GM23338 (cell line): ENCODE data around the gene HERC2.

Experiments
- CREB1 ChIP-seq: fragments of 250-450 bp; sonication (Bioruptor Pico); IDR thresholded peaks from 2 replicates; pipeline ENCODE4 v1.5.0; 2020; ENCODE audit warnings: low read depth, mild to moderate bottlenecking, moderate library complexity
- EZH2 ChIP-seq: fragments of 200-600 bp; sonication (generic); IDR thresholded peaks from one replicate; pipeline ENCODE4 v1.8.0; 2017; ENCODE audit warnings: antibody characterized with exemption, mild to moderate bottlenecking, low read depth; ENCODE audit not compliant: unreplicated experiment
- EZH2phosphoT487 ChIP-seq: fragments of 200-600 bp; sonication (generic); IDR thresholded peaks from one replicate; pipeline ENCODE4 v1.8.1; 2018; ENCODE audit warnings: antibody characterized with exemption; ENCODE audit not compliant: unreplicated experiment
- JUNB ChIP-seq: IDR thresholded peaks from one replicate; pipeline ENCODE4 v1.6.1; 2016; ENCODE audit warnings: antibody characterized with exemption; ENCODE audit not compliant: unreplicated experiment
- NANOG ChIP-seq: IDR thresholded peaks from 2 replicates; pipeline ENCODE4 v1.6.1; 2016; ENCODE audit warnings: antibody characterized with exemption, borderline replicate concordance
- POLR2AphosphoS5 ChIP-seq: IDR thresholded peaks from 2 replicates; pipeline ENCODE4 v1.6.1; 2016; ENCODE audit warnings: antibody characterized with exemption, low read depth
- STAT1 ChIP-seq: IDR thresholded peaks from one replicate; pipeline ENCODE4 v1.6.1; 2016; ENCODE audit warnings: antibody characterized with exemption; ENCODE audit not compliant: unreplicated experiment
- ZNF114 ChIP-seq: fragments of 250-450 bp; sonication (Bioruptor Pico); IDR thresholded peaks from 2 replicates; pipeline ENCODE4 v1.5.0; 2020; ENCODE audit warnings: mild to moderate bottlenecking, moderate library complexity
- TF ChIP-seq, protein P1 (sequence below), 2 experiments: fragments of 200-600 bp in 1 of 2; sonication (generic) in 1 of 2; conservative IDR thresholded peaks; 2 replicates each; pipeline versions ENCODE4 v1.5.1 to v1.6.1; 2016 to 2017; ENCODE audit warnings: antibody characterized with exemption in 2 of 2, low read depth in 2 of 2, mild to moderate bottlenecking in 2 of 2, moderate library complexity in 1 of 2
- TF ChIP-seq, protein P2 (sequence below): IDR thresholded peaks from one replicate; pipeline ENCODE4 v1.6.1; 2018; ENCODE audit warnings: antibody characterized with exemption; ENCODE audit not compliant: unreplicated experiment
- TF ChIP-seq, protein P3 (sequence below): fragments of 250-450 bp; sonication (Bioruptor Pico); IDR thresholded peaks from 2 replicates; pipeline ENCODE4 v1.5.0; 2020; ENCODE audit warnings: mild to moderate bottlenecking, moderate library complexity

DNA sequence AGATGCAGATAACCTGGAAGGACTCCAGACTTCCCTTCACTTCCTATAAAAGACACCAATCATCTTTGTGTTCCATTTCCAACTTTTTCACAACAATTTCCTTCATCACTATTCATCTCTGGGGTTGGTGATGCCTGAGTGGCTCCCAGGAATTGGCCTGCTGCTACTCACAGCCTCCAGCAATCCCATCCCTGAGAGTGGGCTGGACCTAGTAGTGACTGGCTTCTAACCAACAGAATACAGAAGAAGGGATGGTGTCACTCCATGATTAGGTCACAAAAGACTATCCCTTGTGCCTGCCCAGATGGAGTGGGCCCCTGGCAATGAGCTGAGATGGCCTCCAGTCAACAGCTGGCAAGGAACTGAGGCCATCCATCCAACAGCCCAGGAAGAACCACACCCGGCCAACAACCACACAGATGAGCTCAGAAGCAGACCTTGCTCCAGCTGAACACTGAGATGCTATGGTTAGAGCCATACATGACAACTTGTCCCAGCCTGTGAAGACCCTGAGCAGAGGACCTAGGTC lies 243.7 kb downstream of the HERC2 start:
- TF ChIP-seq, protein P1, sequence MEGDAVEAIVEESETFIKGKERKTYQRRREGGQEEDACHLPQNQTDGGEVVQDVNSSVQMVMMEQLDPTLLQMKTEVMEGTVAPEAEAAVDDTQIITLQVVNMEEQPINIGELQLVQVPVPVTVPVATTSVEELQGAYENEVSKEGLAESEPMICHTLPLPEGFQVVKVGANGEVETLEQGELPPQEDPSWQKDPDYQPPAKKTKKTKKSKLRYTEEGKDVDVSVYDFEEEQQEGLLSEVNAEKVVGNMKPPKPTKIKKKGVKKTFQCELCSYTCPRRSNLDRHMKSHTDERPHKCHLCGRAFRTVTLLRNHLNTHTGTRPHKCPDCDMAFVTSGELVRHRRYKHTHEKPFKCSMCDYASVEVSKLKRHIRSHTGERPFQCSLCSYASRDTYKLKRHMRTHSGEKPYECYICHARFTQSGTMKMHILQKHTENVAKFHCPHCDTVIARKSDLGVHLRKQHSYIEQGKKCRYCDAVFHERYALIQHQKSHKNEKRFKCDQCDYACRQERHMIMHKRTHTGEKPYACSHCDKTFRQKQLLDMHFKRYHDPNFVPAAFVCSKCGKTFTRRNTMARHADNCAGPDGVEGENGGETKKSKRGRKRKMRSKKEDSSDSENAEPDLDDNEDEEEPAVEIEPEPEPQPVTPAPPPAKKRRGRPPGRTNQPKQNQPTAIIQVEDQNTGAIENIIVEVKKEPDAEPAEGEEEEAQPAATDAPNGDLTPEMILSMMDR (conservative IDR thresholded peaks at IDR 0.05; ENCODE audit: low read depth in 2 of 2): no peak
- TF ChIP-seq NANOG (no peak), JUNB (no peak), POLR2AphosphoS5 (no peak), EZH2 (no peak), CREB1 (no peak), ZNF114 (CRISPR knock-in tag) (no peak), STAT1 (no peak), EZH2phosphoT487 (no peak)
- TF ChIP-seq, protein P2, sequence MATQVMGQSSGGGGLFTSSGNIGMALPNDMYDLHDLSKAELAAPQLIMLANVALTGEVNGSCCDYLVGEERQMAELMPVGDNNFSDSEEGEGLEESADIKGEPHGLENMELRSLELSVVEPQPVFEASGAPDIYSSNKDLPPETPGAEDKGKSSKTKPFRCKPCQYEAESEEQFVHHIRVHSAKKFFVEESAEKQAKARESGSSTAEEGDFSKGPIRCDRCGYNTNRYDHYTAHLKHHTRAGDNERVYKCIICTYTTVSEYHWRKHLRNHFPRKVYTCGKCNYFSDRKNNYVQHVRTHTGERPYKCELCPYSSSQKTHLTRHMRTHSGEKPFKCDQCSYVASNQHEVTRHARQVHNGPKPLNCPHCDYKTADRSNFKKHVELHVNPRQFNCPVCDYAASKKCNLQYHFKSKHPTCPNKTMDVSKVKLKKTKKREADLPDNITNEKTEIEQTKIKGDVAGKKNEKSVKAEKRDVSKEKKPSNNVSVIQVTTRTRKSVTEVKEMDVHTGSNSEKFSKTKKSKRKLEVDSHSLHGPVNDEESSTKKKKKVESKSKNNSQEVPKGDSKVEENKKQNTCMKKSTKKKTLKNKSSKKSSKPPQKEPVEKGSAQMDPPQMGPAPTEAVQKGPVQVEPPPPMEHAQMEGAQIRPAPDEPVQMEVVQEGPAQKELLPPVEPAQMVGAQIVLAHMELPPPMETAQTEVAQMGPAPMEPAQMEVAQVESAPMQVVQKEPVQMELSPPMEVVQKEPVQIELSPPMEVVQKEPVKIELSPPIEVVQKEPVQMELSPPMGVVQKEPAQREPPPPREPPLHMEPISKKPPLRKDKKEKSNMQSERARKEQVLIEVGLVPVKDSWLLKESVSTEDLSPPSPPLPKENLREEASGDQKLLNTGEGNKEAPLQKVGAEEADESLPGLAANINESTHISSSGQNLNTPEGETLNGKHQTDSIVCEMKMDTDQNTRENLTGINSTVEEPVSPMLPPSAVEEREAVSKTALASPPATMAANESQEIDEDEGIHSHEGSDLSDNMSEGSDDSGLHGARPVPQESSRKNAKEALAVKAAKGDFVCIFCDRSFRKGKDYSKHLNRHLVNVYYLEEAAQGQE: no peak
- TF ChIP-seq, protein P3, sequence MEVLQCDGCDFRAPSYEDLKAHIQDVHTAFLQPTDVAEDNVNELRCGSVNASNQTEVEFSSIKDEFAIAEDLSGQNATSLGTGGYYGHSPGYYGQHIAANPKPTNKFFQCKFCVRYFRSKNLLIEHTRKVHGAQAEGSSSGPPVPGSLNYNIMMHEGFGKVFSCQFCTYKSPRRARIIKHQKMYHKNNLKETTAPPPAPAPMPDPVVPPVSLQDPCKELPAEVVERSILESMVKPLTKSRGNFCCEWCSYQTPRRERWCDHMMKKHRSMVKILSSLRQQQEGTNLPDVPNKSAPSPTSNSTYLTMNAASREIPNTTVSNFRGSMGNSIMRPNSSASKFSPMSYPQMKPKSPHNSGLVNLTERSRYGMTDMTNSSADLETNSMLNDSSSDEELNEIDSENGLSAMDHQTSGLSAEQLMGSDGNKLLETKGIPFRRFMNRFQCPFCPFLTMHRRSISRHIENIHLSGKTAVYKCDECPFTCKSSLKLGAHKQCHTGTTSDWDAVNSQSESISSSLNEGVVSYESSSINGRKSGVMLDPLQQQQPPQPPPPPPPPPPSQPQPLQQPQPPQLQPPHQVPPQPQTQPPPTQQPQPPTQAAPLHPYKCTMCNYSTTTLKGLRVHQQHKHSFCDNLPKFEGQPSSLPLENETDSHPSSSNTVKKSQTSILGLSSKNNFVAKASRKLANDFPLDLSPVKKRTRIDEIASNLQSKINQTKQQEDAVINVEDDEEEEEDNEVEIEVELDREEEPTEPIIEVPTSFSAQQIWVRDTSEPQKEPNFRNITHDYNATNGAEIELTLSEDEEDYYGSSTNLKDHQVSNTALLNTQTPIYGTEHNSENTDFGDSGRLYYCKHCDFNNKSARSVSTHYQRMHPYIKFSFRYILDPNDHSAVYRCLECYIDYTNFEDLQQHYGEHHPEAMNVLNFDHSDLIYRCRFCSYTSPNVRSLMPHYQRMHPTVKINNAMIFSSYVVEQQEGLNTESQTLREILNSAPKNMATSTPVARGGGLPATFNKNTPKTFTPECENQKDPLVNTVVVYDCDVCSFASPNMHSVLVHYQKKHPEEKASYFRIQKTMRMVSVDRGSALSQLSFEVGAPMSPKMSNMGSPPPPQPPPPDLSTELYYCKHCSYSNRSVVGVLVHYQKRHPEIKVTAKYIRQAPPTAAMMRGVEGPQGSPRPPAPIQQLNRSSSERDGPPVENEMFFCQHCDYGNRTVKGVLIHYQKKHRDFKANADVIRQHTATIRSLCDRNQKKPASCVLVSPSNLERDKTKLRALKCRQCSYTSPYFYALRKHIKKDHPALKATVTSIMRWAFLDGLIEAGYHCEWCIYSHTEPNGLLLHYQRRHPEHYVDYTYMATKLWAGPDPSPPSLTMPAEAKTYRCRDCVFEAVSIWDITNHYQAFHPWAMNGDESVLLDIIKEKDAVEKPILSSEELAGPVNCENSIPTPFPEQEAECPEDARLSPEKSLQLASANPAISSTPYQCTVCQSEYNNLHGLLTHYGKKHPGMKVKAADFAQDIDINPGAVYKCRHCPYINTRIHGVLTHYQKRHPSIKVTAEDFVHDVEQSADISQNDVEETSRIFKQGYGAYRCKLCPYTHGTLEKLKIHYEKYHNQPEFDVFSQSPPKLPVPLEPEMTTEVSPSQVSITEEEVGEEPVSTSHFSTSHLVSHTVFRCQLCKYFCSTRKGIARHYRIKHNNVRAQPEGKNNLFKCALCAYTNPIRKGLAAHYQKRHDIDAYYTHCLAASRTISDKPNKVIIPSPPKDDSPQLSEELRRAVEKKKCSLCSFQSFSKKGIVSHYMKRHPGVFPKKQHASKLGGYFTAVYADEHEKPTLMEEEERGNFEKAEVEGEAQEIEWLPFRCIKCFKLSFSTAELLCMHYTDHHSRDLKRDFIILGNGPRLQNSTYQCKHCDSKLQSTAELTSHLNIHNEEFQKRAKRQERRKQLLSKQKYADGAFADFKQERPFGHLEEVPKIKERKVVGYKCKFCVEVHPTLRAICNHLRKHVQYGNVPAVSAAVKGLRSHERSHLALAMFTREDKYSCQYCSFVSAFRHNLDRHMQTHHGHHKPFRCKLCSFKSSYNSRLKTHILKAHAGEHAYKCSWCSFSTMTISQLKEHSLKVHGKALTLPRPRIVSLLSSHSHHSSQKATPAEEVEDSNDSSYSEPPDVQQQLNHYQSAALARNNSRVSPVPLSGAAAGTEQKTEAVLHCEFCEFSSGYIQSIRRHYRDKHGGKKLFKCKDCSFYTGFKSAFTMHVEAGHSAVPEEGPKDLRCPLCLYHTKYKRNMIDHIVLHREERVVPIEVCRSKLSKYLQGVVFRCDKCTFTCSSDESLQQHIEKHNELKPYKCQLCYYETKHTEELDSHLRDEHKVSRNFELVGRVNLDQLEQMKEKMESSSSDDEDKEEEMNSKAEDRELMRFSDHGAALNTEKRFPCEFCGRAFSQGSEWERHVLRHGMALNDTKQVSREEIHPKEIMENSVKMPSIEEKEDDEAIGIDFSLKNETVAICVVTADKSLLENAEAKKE (CRISPR knock-in tag): no peak
